ENCODE measurements around the gene SLC36A3. TPM values are rescaled to one million over a fixed set of nuclear protein-coding genes. Genes with fewer than 3 reads are reported as not detected.

The SLC36A3 gene
- total RNA-seq, 1 experiment from 2014 or later, result not detected

GRCh38 chr5:151253605-151253950 is 50.0 kb downstream of the SLC36A3 start:
- no peaks in the 10 kb centered on the region for H3K9me2 ChIP-seq (ENCODE audit: insufficient read depth)
- RAD21 ChIA-PET (ENCODE audit: low non-redundant PET in 1 of 2, low total read pairs in 2 of 2, uncharacterized antibody in 2 of 2, unreplicated experiment in 2 of 2), result interaction anchor here in 1 of 2 experiments (1.2 to 1.3 kb wide), 2 partner anchors 62 to 270 kb away, joined by 3 to 7 read pairs; no protein-coding TSS in a partner anchor
- CTCF ChIA-PET, result interaction anchor here (1.1 to 1.9 kb wide), 4 partner anchors 12 to 517 kb away, joined by 4 to 7 read pairs (median 5); no protein-coding TSS in a partner anchor
- no peaks in the 10 kb centered on the region for H3K36me3 ChIP-seq (ENCODE audit: control insufficient read depth in 1 of 2, insufficient read depth in 2 of 2, low read length in 2 of 2)
- peak overlapping the region; percentile 76 for H3K9ac ChIP-seq (ENCODE audit: low read length)
- H3K4me2 ChIP-seq (ENCODE audit: low read length), result peak overlapping the region; percentile 98
- peaks cover 3 to 40% of the 10 kb centered on the region in 2 experiments; a peak in 3 of 4 replicates for H3K4me1 ChIP-seq (ENCODE audit: control insufficient read depth in 1 of 2, insufficient read depth in 2 of 2, low read length in 2 of 2)
- H3K79me2 ChIP-seq (ENCODE audit: insufficient read depth, low read length), result no peaks in the 10 kb centered on the region
- no peaks in the 10 kb centered on the region for H3K27me3 ChIP-seq (ENCODE audit: insufficient read depth, low read length)
- intact Hi-C loops (cut with micrococcal nuclease), result loop anchor here (10.0 kb wide), 1 partner anchor 491 kb away; no protein-coding TSS in a partner anchor
- H3K4me3 ChIP-seq (replicated peaks in 1 of 2; ENCODE audit: low read depth in 1 of 2, low read length in 2 of 2), result peak overlapping the region; percentile 70 to 83
- no peak overlapping the region for H2AFZ ChIP-seq (ENCODE audit: low read depth, low read length, poor library complexity, severe bottlenecking)
- POLR2A ChIA-PET, result interaction anchor here (2.0 to 2.7 kb wide), 2 partner anchors 12 to 518 kb away, joined by 8 to 9 read pairs; partner anchors contain the start of gene G3BP1
- ATAC-seq, result no peak
- TF ChIP-seq POLR2A (IDR thresholded peaks at IDR 0.05; ENCODE audit: borderline replicate concordance, extremely low read depth, insufficient read depth, insufficient read length) (no peak), SP1 (IDR thresholded peaks at IDR 0.05; ENCODE audit: low read depth) (no peak), EZH2 (IDR thresholded peaks at IDR 0.05) (no peak), SIN3A (IDR thresholded peaks at IDR 0.05; ENCODE audit: low read depth) (no peak), RAD21 (IDR thresholded peaks at IDR 0.05; ENCODE audit: low read depth) (no peak), EGR1 (IDR thresholded peaks at IDR 0.05; ENCODE audit: low read depth) (no peak), CBX3 (IDR thresholded peaks at IDR 0.05; ENCODE audit: low read depth) (no peak), ATF3 (IDR thresholded peaks at IDR 0.05) (no peak), FOSL1 (IDR thresholded peaks at IDR 0.05; ENCODE audit: low read depth) (no peak), EZH2phosphoT487 (IDR thresholded peaks at IDR 0.05; ENCODE audit: borderline replicate concordance) (no peak), ELF1 (IDR thresholded peaks at IDR 0.05; ENCODE audit: borderline replicate concordance, low read depth) (no peak), POLR2AphosphoS5 (IDR thresholded peaks at IDR 0.05; ENCODE audit: low read depth, low read length) (no peak), REST (IDR thresholded peaks at IDR 0.05; ENCODE audit: low read depth) (no peak), MAX (IDR thresholded peaks at IDR 0.05) (no peak), ZFX (IDR thresholded peaks at IDR 0.05) (no peak)
- no peaks in the 10 kb centered on the region for H4K20me1 ChIP-seq (ENCODE audit: insufficient read depth)
- no peak for DNase-seq (ENCODE audit: low read depth, low spot score)
- no TSS peak for BruUV-seq (replicated peaks)
- no peak overlapping the region for H3K27ac ChIP-seq (ENCODE audit: low read depth, low read length)
- no peaks in the 10 kb centered on the region for H3K9me3 ChIP-seq (ENCODE audit: control insufficient read depth in 1 of 2, insufficient read depth in 1 of 2, low read depth in 1 of 2, low read length in 2 of 2)
